Measurements from ENCODE around the gene DNM3. TPM values are rescaled to one million over a fixed set of nuclear protein-coding genes. Genes with fewer than 3 reads are reported as not detected.

DNM3 gene
- total and polyA plus RNA-seq, 9 of the 15 experiments (the other 6 are each of a cell fraction or from before 2014, with no cell fraction given), result 0.08 to 0.36 (median 0.22) TPM; not detected in 1

DNA sequence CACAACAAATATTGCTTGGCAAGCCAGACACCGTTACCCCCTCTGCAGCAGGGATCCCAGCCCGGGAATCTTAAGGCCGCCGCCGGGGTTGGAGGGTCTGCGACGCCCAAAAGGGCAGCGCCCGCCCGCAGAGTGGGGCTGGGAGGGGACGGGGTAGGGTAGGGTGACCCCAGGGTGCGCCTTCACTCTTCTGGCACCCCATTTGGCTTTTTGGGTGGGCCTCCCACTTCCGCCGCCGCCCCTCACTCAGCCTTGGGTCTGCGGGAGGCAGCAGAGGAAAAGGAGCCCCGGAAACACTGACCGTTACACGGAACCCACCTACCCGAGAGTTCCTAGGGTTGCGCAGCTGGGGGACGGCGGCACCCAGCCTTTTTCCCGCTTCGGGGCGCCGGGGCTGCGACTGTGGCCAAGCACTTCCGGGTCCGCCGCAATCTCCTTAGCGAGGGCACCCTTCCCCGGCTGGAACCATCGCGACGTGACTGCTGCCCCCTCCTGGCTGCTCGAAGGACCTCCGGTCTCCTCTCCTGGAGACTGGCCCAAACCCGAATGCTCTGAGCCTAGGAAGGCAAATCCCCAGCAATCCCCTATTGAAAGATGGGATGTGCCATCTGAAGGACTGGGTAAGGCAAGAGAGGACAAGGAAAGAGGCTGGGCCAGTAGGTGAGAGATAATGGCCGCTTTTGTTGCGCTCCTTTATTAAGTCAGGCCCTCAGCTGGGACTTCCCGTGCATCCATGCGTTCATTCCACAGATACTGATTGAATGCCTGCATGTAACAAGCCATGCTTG lies 602.6 kb downstream of the DNM3 start, which contains the start of gene PIGC (continued):
- TF ChIP-seq ARNT (IDR thresholded peaks at IDR 0.05) (0 out of 4 replicates have a peak, but pooled peaks of 1 of the 2 experiments have one; percentile 9), NCOA2 (IDR thresholded peaks at IDR 0.05; ENCODE audit: partially characterized antibody in 2 of 2) (no peak), HNRNPH1 (optimal IDR thresholded peaks at IDR 0.05; ENCODE audit: low read depth, low read length) (no peak), HES1 (IDR thresholded peaks at IDR 0.05; ENCODE audit: low read depth) (no peak), CREB1 (IDR thresholded peaks at IDR 0.05) (peak; percentile 51; the same call in 1 of the 2 replicates), CREB1 (CRISPR knock-in tag; IDR thresholded peaks at IDR 0.05) (no peak; the same call in 1 of the 2 replicates), FOXK2 (conservative IDR thresholded peaks at IDR 0.05 in 1 of 2, IDR thresholded peaks at IDR 0.05 in 1 of 2; ENCODE audit: low read depth in 2 of 2) (peak; percentile 19 to 65; a peak in 2 of 4 replicates), HMGN3 (IDR thresholded peaks at IDR 0.05; ENCODE audit: borderline replicate concordance, extremely low read depth, insufficient read length, low read depth, low read length) (peak; percentile 80), CXXC5 (CRISPR knock-in tag; IDR thresholded peaks at IDR 0.05) (peak; percentile 88), TOE1 (IDR thresholded peaks at IDR 0.05; ENCODE audit: borderline replicate concordance) (peak; percentile 71), TOE1 (CRISPR knock-in tag; IDR thresholded peaks at IDR 0.05; ENCODE audit: borderline replicate concordance, low read depth) (no peak), ARID4B (CRISPR knock-in tag; IDR thresholded peaks at IDR 0.05) (peak; percentile 50; the same call in 1 of the 2 replicates), SMARCC2 (IDR thresholded peaks at IDR 0.05; ENCODE audit: low read depth) (0 out of 2 replicates have a peak, but pooled peaks have one; percentile 36), MCM2 (IDR thresholded peaks at IDR 0.05; ENCODE audit: low read depth) (no peak), CHD1 (IDR thresholded peaks at IDR 0.05; ENCODE audit: low read length) (peak; percentile 63), IRF1 (CRISPR knock-in tag; IDR thresholded peaks at IDR 0.05; ENCODE audit: borderline replicate concordance) (0 out of 2 replicates have a peak, but pooled peaks have one; percentile 9), ZNF140 (CRISPR knock-in tag; IDR thresholded peaks at IDR 0.05) (no peak), POLR2AphosphoS5 (IDR thresholded peaks at IDR 0.05; ENCODE audit: control insufficient read depth, insufficient read depth, low read depth, low read length) (peak; percentile 72), ZKSCAN1 (IDR thresholded peaks at IDR 0.05; ENCODE audit: low read depth, low read length) (peak; percentile 61; the same call in 1 of the 2 replicates), MAZ (CRISPR knock-in tag; conservative IDR thresholded peaks at IDR 0.05 in 1 of 2, IDR thresholded peaks at IDR 0.05 in 1 of 2) (peak; percentile 66 to 73)
